Heart left ventricle (tissue), 16 donors: ENCODE results near the gene NACAD. TPM values are rescaled to one million over a fixed set of nuclear protein-coding genes. Genes with fewer than 3 reads are reported as not detected.

Experiments
- ATAC-seq, 4 donors: fragments of 200-7000 bp; cut with Tn5 transposase; one replicate each; pipeline ENCODE4 v1.9.1; 2020 to 2022; ENCODE audit warnings: moderate library complexity in 4 of 4, mild to moderate bottlenecking in 3 of 4, moderate number of reproducible peaks in 1 of 4
- DNase-seq, 5 donors: peaks; one replicate each; pipeline ENCODE4 v3.0.0-alpha.2; 2020
- H3K27ac ChIP-seq, 12 donors: fragments of 200-600 bp; sonication (generic) in 4 of 12; one replicate each; pipeline versions ENCODE4 v1.5.0 to v1.8.0; 2016 to 2022; ENCODE audit warnings: mild to moderate bottlenecking in 2 of 12
- H3K27me3 ChIP-seq, 9 donors: fragments of 200-600 bp; sonication (generic) in 2 of 9; one replicate each; pipeline versions ENCODE4 v1.5.1 to v1.8.0; 2016 to 2022; ENCODE audit warnings: mild to moderate bottlenecking in 3 of 9
- H3K36me3 ChIP-seq, 9 donors: fragments of 200-600 bp; sonication (generic) in 2 of 9; one replicate each; pipeline versions ENCODE4 v1.5.0 to v1.8.0; 2018 to 2022; ENCODE audit warnings: mild to moderate bottlenecking in 2 of 9
- H3K4me1 ChIP-seq, 12 donors: fragments of 200-600 bp; sonication (generic) in 4 of 12; one replicate each; pipeline versions ENCODE4 v1.5.0 to v1.8.0; 2016 to 2022; ENCODE audit warnings: mild to moderate bottlenecking in 3 of 12
- H3K4me3 ChIP-seq, 12 donors: fragments of 200-600 bp; sonication (generic) in 4 of 12; one replicate each; pipeline versions ENCODE4 v1.5.0 to v1.8.0; 2017 to 2022; ENCODE audit warnings: mild to moderate bottlenecking in 9 of 12, moderate library complexity in 4 of 12
- H3K9me3 ChIP-seq, 12 donors: fragments of 200-600 bp; sonication (generic) in 4 of 12; one replicate each; pipeline versions ENCODE4 v1.5.0 to v1.8.0; 2016 to 2022; ENCODE audit warnings: mild to moderate bottlenecking in 1 of 12
- CTCF ChIP-seq, 12 donors: fragments of 200-600 bp; sonication (generic) in 4 of 12; IDR thresholded peaks; one replicate each; pipeline versions ENCODE4 v1.5.0 to v1.8.0; 2018 to 2022; ENCODE audit warnings: antibody characterized with exemption in 12 of 12, mild to moderate bottlenecking in 5 of 12
- POLR2A ChIP-seq, 2 donors: fragments of 450-650 bp; IDR thresholded peaks; one replicate each; pipeline ENCODE4 v1.6.1; 2017; ENCODE audit warnings: antibody characterized with exemption in 2 of 2, mild to moderate bottlenecking in 2 of 2, moderate library complexity in 2 of 2
- WGBS, 4 donors: extraction: QIAGEN DNeasy Blood & Tissue Kit in 2 of 4; methylation state at CpG; one replicate each; pipeline versions ENCODE4 v1.1.5 to v1.1.7; 2013 to 2018; 5-methylcytosine and 5-hydroxymethylcytosine counted together
- intact Hi-C, 10 donors: fragments of 100-400 bp; cut with DNase I; formaldehyde crosslinking; loops; one replicate each; pipeline versions ENCODE4 v1.11.1 to v1.14.2; 2022
- polyA plus RNA-seq, 2 donors: library from polyadenylated mRNA; stranded (reverse); fragments of 200-250 nt; gene quantifications; one replicate each; pipeline ENCODE4 v1.2.3, GENCODE V29; 2013
- total RNA-seq, 9 donors: library from RNA; depleted of rRNA in 2 of 9; stranded (reverse); fragments of >200 nt in 2 of 9; fragmentation: NEBNext Ultra II Directional in 3 of 9; extraction: Animal tissue kit (Norgen Biotek cat#: 25700) in 3 of 9; gene quantifications; one replicate each; pipeline versions ENCODE4 v1.1.0 to v1.2.4, GENCODE V29; 2016 to 2023
- donor health status: ischemic (EF 13 %, LVEDD 7.1; RV severe dilation, severe dysfunction).
- donor health status: healthy with polysubstance abuse.
- donor health status: DM: no; HTN: yes; CAD: no.
- donor health status: DM: no; HTN: no; CAD: no.
- donor health status: ischemic (EF 25% LVEDD 6.9; RV normal size, moderate dysfunction).
- donor health status: ischemic (EF 25% LVEDD 5.7; RV mildly dilated, moderate dysfunction).
- donor health status: healthy.
- donor health status: DM: yes; HTN: yes; CAD: no.
- donor health status: ischemic (EF 35%, LVEDD 5.7; RV mildly dilated, moderate dysfunction).
- donor health status: nonischemic (EF 11% LVEDD 7.7; RV severe dilation, severe dysfunction).
- donor health status: DM: yes; HTN: yes; CAD: no.
- donor health status: PGD.
- donor health status: ischemic (EF 29% LVEDD 5.4; RV normal size, mild dysfunction).
- donor health status: nonischemic (EF 23%, LVEDD 6.1; RV moderate dilation, normal function).

NACAD gene
- total and polyA plus RNA-seq, 11 donors, result 1.9 to 16.3 (median 5.3) TPM

GRCh38 chr7:45075355-45075644, 13.5 kb downstream of the NACAD start:
- WGBS, 4 donors, result 95 to 100% (median 99%) methylated on average over 1 of the region's 1 CpG
- H3K9me3 ChIP-seq, result no peaks in the 10 kb centered on the region
- TF ChIP-seq POLR2A (IDR thresholded peaks at IDR 0.05) (no peak), CTCF (IDR thresholded peaks at IDR 0.05) (no peak)
- intact Hi-C loops, result no loop called here
- peaks cover 0 to 9% (median 0%) of the 10 kb centered on the region in 12 donors for H3K4me1 ChIP-seq
- no peak for ATAC-seq
- H3K27ac ChIP-seq, result no peak overlapping the region
- H3K4me3 ChIP-seq, result no peak overlapping the region
- H3K27me3 ChIP-seq, result no peaks in the 10 kb centered on the region
- peaks cover 0 to 77% (median 72%) of the 10 kb centered on the region in 9 donors for H3K36me3 ChIP-seq
- no peak for DNase-seq

GRCh38 chr7:45074528-45075354, 14.0 kb downstream of the NACAD start:
- Histone ChIP-seq H3K27ac (no peak overlapping the region), H3K9me3 (no peaks in the 10 kb centered on the region), H3K36me3 (peaks cover 0 to 82% (median 77%) of the 10 kb centered on the region in 9 donors), H3K4me3 (no peak overlapping the region), H3K4me1 (peaks cover 0 to 9% (median 0%) of the 10 kb centered on the region in 12 donors), H3K27me3 (no peaks in the 10 kb centered on the region)
- DNase-seq (no peak), ATAC-seq (no peak)
- TF ChIP-seq CTCF (IDR thresholded peaks at IDR 0.05) (no peak), POLR2A (IDR thresholded peaks at IDR 0.05) (no peak)
- intact Hi-C loops, result loop anchor here in 1 of 10 donors (5.0 kb wide), 1 partner anchor 42 kb away; no protein-coding TSS in a partner anchor
- 90 to 93% (median 91%) methylated on average over 16 of the region's 16 CpGs for WGBS, 4 donors

- Histone ChIP-seq H3K27ac (no peak overlapping the region), H3K27me3 (no peaks in the 10 kb centered on the region), H3K4me1 (peaks cover 0 to 9% (median 0%) of the 10 kb centered on the region in 12 donors), H3K4me3 (no peak overlapping the region), H3K36me3 (peaks cover 0 to 90% (median 85%) of the 10 kb centered on the region in 9 donors), H3K9me3 (no peaks in the 10 kb centered on the region)
- ATAC-seq, result peak; percentile 62 to 88 (median 78)
- peak in 3 of 5 donors; percentile 65 to 77 (median 68) for DNase-seq
- WGBS, 4 donors, result 72 to 89% (median 84%) methylated on average over 12 to 15 of the region's 15 CpGs
- intact Hi-C loops, result loop anchor here in 1 of 10 donors (5.0 kb wide), 1 partner anchor 42 kb away; no protein-coding TSS in a partner anchor
- no peak for TF ChIP-seq POLR2A (IDR thresholded peaks at IDR 0.05)
- TF ChIP-seq CTCF (IDR thresholded peaks at IDR 0.05), result no peak
Observed at GRCh38 chr7:45073786-45074527, 14.8 kb downstream of the NACAD start.
